ENCODE results near the gene SCN3A. TPM values are rescaled to one million over a fixed set of nuclear protein-coding genes. Genes with fewer than 3 reads are reported as not detected.

SCN3A gene
- polyA plus RNA-seq, 1 donor from 2014 or later, result 161 TPM

DNA sequence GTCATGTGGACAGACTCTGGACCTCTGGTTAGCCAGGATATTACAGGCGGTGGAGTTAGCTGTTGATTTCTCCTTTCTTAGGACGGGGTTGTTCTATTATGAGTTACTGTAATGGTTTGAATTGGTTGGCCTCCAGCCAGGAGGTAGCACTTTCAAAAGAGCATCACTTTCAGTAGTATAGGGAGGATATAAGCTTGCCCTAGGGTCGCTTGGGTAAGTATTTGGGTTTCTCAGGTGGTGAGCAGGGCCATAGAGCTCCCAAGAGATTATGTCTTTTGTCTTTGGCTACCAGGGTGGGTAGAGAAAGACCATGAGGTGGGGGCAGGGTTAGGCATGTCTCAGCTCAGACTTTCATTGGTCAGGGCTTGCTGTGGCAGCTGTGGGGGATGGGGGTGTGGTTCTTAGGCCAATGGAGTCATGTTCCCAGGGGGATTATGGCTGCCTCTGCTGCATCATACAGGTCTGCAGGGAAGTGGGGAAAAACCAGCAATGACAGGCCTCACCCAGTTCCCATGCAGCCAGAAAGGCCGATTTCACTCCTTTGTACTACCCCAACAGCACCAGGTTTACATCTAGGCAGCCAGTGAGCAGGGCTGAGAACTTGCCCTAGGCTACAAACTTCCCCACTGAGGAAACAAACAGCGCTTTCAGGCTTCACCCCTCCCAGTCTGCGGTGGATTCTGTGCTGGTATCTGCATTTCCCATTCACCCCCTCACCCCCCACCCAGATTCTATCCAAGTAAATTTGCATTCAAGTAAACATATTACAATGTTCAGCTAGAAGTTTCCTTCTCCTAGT is 159.1 kb downstream of the SCN3A start:
- TF ChIP-seq EP300 (conservative IDR thresholded peaks at IDR 0.05; ENCODE audit: poor library complexity, severe bottlenecking), result no peak
- no peak for TF ChIP-seq MXI1 (conservative IDR thresholded peaks at IDR 0.05; ENCODE audit: poor library complexity, severe bottlenecking)
- TF ChIP-seq, protein P1, sequence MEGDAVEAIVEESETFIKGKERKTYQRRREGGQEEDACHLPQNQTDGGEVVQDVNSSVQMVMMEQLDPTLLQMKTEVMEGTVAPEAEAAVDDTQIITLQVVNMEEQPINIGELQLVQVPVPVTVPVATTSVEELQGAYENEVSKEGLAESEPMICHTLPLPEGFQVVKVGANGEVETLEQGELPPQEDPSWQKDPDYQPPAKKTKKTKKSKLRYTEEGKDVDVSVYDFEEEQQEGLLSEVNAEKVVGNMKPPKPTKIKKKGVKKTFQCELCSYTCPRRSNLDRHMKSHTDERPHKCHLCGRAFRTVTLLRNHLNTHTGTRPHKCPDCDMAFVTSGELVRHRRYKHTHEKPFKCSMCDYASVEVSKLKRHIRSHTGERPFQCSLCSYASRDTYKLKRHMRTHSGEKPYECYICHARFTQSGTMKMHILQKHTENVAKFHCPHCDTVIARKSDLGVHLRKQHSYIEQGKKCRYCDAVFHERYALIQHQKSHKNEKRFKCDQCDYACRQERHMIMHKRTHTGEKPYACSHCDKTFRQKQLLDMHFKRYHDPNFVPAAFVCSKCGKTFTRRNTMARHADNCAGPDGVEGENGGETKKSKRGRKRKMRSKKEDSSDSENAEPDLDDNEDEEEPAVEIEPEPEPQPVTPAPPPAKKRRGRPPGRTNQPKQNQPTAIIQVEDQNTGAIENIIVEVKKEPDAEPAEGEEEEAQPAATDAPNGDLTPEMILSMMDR (IDR thresholded peaks at IDR 0.05; ENCODE audit: poor library complexity, severe bottlenecking), result no peak
- no peak for TF ChIP-seq SMC3 (conservative IDR thresholded peaks at IDR 0.05; ENCODE audit: poor library complexity)
- TF ChIP-seq RAD21 (conservative IDR thresholded peaks at IDR 0.05), result no peak
- TF ChIP-seq POLR2AphosphoS5 (IDR thresholded peaks at IDR 0.05), result no peak
- no peak for TF ChIP-seq EZH2 (IDR thresholded peaks at IDR 0.05; ENCODE audit: borderline replicate concordance, insufficient read depth, low read length, poor library complexity, severe bottlenecking)
- TF ChIP-seq TAF1 (IDR thresholded peaks at IDR 0.05; ENCODE audit: low read depth), result no peak
- TF ChIP-seq, protein P2, sequence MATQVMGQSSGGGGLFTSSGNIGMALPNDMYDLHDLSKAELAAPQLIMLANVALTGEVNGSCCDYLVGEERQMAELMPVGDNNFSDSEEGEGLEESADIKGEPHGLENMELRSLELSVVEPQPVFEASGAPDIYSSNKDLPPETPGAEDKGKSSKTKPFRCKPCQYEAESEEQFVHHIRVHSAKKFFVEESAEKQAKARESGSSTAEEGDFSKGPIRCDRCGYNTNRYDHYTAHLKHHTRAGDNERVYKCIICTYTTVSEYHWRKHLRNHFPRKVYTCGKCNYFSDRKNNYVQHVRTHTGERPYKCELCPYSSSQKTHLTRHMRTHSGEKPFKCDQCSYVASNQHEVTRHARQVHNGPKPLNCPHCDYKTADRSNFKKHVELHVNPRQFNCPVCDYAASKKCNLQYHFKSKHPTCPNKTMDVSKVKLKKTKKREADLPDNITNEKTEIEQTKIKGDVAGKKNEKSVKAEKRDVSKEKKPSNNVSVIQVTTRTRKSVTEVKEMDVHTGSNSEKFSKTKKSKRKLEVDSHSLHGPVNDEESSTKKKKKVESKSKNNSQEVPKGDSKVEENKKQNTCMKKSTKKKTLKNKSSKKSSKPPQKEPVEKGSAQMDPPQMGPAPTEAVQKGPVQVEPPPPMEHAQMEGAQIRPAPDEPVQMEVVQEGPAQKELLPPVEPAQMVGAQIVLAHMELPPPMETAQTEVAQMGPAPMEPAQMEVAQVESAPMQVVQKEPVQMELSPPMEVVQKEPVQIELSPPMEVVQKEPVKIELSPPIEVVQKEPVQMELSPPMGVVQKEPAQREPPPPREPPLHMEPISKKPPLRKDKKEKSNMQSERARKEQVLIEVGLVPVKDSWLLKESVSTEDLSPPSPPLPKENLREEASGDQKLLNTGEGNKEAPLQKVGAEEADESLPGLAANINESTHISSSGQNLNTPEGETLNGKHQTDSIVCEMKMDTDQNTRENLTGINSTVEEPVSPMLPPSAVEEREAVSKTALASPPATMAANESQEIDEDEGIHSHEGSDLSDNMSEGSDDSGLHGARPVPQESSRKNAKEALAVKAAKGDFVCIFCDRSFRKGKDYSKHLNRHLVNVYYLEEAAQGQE (IDR thresholded peaks at IDR 0.05; ENCODE audit: borderline replicate concordance), result no peak

More for the DNA sequence above, 159.1 kb downstream of the SCN3A start:
- Histone ChIP-seq H4K20me1 (ENCODE audit: insufficient read depth) (no peaks in the 10 kb centered on the region), H3K27ac (ENCODE audit: low read length) (no peak overlapping the region), H3K36me3 (ENCODE audit: insufficient read depth, low read length) (no peaks in the 10 kb centered on the region), H3K4me2 (ENCODE audit: low read length) (no peak overlapping the region), H3F3A (ENCODE audit: insufficient read depth, low read length, poor library complexity, severe bottlenecking) (no peaks in the 10 kb centered on the region), H3K9ac (ENCODE audit: low read length) (no peak overlapping the region), H3K9me3 (ENCODE audit: low read length) (no peaks in the 10 kb centered on the region), H3K27me3 (ENCODE audit: insufficient read depth, low read depth, low read length) (no peaks in the 10 kb centered on the region), H3K79me2 (replicated peaks; ENCODE audit: insufficient read depth, low read length) (no peaks in the 10 kb centered on the region), H3K4me3 (ENCODE audit: low read length) (no peak overlapping the region), H3K9me2 (ENCODE audit: insufficient read depth, low read length) (no peaks in the 10 kb centered on the region), H2AFZ (ENCODE audit: low read depth, low read length) (no peak overlapping the region)

Other genes starting within 250 kb of the SCN3A start
- gene SLC38A11, start 248.5 kb downstream of the SCN3A start, polyA plus RNA-seq, result not detected in 2 replicates
- 55.0 and 57.4 TPM in 2 replicates for gene SCN2A, start 35.4 kb upstream of the SCN3A start, polyA plus RNA-seq

Measured in neural cell (in vitro differentiated cells).